HG02642 (cell line): Measurements from ENCODE around the gene ADAMTSL5.
A peak's percentile ranks its signal among the peaks of the same experiment; 100 is the strongest.
"Not testable (repeated sequence)": the region's sequence is repeated elsewhere in the genome, so short reads cannot be mapped to it uniquely, and the experiment has no call there.

Experiments used
- ATAC-seq: cut with Tn5 transposase; IDR thresholded peaks from one replicate; pipeline ENCODE4 v1.9.1; 2021; ENCODE audit warnings: mild to moderate bottlenecking; ENCODE audit not compliant: unreplicated experiment, poor library complexity

Gene ADAMTSL5

DNA sequence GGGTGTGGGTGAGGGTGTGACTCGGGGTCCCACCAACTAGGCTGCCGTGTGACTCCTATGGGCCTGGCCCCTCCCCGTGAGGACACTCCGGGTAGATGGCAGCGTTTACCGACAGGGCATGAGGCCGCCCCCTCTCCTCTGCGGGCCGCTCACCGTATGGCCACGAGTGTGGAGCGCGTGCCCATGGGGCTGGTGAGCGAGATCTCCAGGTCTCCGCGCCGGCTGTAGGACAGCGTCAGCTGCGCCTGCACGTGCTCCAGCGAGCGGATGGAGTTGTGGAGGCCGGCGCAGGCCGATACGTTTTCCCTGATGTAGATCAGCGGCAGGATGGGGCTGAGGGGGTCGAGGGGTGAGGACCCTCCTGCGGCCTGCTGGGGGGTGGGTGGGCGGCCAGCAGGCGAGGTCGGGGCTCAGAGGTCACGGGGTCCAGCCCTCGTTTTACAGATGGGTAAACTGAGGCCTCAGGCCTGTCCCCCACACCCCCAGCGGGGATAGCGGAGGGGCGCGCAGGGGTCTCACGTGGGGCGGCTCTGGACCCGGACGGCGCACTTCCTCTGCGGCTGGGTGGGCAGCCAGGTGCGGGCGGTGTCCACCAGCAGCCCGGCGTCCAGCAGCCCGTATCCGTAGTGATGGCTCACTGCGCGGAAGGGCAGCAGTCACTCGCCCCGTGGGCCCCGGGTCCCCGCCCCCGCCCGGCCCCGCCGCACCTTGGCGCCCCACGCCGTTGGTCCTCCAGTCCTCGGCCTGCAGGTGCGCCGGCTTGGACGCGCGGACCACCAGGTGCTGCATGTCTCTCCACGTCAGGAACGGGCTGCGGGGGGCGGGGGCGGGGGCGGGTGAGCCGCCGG is 29.5 kb downstream of the ADAMTSL5 start:
- no peak for ATAC-seq

DNA sequence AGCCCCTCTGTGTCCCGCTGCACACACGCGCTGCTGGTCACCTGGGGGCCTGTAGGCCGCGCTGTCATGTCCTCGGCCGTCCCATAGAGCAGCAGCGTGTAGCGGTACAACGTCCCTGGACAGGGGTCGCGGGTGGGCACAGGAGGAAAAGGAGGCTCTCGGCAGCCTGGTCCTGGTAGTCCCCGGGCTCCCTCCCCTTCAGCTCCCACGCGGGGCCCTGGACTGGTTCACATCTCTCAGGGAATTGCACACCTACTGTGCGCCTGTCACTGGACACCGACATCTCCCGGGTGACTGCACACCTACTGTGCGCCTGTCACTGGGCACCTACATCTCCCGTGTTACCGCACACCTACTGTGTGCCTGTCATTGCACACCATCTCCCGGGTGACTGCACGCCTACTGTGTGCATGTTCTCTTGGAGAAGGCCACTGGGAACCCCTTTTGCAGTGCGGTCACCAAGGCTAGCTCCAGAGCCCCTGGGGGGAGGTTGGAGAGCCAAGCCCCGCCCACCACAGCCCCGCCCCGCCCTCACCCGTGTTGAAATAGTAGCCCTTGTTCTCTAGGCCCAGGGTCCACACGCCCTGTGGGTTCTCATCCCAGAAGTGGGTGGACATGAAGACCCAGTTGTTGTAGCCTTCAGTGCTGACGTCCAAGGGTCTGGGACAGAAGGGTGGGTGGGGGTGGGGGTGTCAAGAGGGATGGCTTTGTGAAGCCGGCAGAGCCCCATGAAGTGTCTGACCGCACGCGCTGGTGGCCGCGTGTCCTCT is 30.3 kb downstream of the ADAMTSL5 start:
- no peak for ATAC-seq

GRCh38 chr19:1481893-1482360 is 30.9 kb downstream of the ADAMTSL5 start:
- ATAC-seq = no peak

GRCh38 chr19:1481224-1481892 is 31.5 kb downstream of the ADAMTSL5 start:
- no peak for ATAC-seq

DNA sequence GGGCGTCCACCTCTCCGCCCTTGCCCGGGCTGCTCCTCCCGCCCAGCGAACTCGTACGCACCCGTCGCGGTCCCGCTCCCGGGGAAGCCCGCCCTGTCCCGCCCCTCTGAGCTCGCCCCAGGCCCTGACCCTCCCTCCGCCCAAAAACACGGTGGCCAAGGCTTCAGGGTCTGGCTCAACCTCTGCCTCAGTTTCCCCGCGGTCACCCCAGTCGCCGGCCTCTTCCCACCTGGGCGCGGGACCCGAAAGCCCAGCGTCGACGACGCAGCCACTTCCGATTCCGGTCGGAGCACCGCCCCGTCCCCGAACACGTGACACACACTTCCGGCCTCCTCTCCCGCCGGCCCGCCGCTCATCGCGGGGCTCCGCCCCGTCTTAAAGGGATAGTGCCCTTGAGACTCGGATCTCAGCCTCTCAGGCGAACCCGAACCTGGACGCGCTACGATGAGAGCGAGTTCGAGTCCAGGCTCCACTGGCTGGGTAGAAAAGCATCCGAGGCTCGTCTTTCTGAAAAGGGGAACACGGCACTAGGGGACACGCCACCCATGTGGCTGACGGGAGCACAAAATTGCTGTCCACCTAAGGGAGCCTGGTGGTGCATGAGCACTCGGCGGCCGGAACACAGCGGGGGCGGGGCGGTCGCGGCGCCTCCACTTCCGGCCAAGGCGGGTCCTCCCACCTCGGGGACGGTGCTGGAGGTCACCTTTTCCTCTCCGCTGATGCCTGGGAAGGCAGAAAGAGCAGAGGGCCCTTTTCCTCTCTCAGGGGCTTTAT is 33.7 kb downstream of the ADAMTSL5 start, which contains the start of gene C19orf25:
C19orf25 (minus strand) TSS at position 282 of the 774 bp plus-strand sequence. CDS start 312 bp downstream, outside the sequence.
- peak; percentile 84 for ATAC-seq

- ATAC-seq = not testable (repeated sequence)
These were observed 35.8 kb downstream of the ADAMTSL5 start for GRCh38 chr19:1477056-1477455.

DNA sequence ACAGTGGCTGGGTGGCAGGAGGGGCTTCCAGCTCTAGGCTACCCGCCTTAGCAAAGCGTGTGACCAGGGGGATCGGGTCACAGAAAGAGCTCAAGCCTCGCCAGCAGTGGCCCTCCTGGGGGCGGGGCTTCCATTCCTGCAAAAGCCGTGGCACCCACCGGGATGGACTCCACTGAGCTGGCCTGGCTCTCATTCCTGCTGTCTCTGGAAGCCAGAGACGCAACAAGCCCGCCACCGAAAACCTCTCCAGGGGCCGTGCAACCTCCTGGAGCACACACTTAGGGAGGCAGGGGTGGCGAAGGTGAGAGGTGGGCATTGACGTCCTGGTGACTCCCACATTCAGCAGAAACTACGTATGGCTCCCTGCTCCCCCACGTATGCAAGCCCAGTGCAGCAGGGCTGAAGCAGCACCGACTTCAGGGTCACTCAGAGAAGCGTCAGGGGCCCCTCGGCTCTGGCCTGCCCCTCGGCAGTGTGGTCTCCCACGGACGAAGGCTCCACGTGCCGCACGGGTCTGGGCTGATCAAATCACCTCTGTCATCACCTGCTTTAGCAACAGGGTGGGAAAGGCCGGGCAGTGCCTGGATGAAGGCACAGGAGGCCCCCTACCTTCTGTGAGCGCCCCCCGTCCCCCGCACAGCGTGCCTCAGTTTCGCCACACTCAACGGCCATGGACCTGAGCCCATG is 36.9 kb downstream of the ADAMTSL5 start:
- no peak for ATAC-seq

DNA sequence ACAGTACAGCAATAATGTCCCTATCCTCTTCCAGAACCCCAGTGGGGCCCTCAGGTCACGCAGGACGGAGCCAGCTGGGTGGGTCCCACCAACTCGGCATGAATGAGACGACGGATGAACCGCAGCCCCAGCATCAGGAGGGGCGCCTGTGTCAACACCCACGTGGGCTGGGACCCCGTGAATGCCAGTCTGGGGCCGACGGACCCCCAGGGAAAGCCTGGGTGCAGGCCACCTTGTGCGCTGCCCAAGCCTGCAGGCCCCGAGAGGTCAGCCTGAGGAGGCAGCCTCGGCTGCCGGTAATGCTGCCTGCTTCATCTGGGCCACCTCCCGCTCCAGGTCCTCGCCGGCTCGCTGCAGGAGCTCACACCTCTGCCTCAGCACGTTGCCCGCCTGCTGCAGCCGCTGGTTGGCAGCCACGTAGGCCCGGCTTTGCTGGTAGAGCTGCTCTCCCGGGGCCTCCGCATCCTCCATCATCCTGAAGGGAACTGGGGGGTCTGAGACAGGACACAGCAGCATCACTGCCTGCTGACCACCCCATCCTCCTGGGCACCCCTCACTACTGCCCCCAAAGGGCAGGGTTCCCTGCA is 38.0 kb downstream of the ADAMTSL5 start:
- no peak for ATAC-seq

DNA sequence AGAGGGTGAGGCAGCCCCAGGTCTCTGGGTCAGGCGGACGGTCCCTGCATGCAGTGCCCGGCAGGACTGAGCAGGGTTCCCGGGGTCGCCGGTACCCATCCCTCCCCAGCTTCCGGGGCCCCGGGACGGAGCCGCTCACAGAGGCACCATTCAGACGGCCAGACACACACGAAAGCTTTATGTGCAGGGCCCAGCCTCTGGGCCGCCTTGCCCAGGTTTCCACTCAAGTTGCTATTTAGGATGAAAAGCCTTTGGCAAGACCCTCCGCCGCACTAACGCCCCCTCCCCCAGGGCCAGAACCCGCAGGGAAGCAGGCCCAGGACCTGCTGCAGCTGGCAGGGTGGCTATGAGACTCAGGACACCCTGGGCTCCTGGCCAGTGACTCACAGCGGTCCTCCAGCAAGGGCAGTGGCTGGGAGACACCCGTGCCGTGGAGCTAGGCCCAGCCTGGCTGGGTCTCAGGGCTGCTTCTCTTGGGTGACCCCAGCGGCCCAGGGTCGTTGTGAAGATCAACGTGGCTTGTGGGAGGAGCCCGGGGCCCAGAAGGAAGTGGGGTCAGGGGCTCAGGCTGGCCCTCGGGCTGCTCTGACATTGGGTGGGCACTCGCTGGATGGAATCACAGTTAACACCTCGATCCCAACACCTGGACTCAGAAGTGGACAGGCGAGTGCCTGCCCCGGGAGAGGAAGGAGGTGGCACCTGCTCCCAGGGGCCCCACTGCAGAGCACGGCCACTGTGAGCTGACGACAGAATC is 38.6 kb downstream of the ADAMTSL5 start:
- ATAC-seq = no peak

GRCh38 chr19:1473085-1473851 is 39.6 kb downstream of the ADAMTSL5 start:
- no peak for ATAC-seq

GRCh38 chr19:1472231-1473084 is 40.4 kb downstream of the ADAMTSL5 start:
- no peak for ATAC-seq

GRCh38 chr19:1471515-1472160 is 41.2 kb downstream of the ADAMTSL5 start:
- ATAC-seq = no peak

DNA sequence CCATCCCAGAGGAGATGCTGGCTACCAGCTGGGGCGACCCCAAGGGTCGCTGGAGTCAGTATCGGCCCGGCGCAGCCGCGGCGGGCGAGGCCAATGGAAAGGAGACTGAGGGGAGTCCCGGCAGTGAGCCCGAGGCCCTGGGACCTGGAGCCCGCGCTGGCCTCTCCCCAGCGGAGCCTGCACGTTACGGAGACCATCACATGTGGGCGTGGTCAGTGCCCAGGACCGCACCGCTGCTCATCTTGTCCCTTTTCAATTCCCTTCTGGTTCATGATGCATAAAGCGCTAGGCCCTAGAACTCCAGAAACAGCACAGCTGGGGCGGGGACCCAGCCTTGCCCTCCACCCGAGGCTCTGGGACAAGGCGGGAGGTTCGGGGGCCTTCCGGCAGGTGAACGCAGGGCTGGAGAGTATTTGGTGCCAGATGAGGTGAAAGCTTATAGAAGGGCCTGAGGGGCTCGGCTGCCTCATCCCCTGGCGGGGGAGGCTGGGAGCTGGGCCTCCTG is 41.8 kb downstream of the ADAMTSL5 start:
- no peak for ATAC-seq

- ATAC-seq = no peak
These were observed 42.4 kb downstream of the ADAMTSL5 start for GRCh38 chr19:1470305-1471009.

GRCh38 chr19:1470055-1470304 is 42.8 kb downstream of the ADAMTSL5 start:
- ATAC-seq = no peak
